Adipocyte (in vitro differentiated cells): ENCODE data around the gene SREBF2.
A peak's percentile ranks its signal among the peaks of the same experiment; 100 is the strongest.
"Not testable (repeated sequence)": the region's sequence is repeated elsewhere in the genome, so short reads cannot be mapped to it uniquely, and the experiment has no call there.

Source experiments
- DNase-seq: peaks from one replicate; pipeline ENCODE4 v3.0.0-alpha.2; 2015; ENCODE audit warnings: low read depth
- H3K27me3 ChIP-seq: replicated peaks from 2 replicates; pipeline ENCODE4 v1.7.0; 2013; ENCODE audit warnings: mild to moderate bottlenecking, low read length, moderate library complexity; ENCODE audit not compliant: control insufficient read depth, insufficient read depth
- H3K36me3 ChIP-seq: 2 replicates; pipeline ENCODE4 v1.7.0; 2013; ENCODE audit warnings: low read length, mild to moderate bottlenecking, moderate library complexity; ENCODE audit not compliant: control insufficient read depth, insufficient read depth, severe bottlenecking
- H3K4me1 ChIP-seq: 2 replicates; pipeline ENCODE4 v1.7.0; 2013; ENCODE audit warnings: mild to moderate bottlenecking, low read length, moderate library complexity; ENCODE audit not compliant: control insufficient read depth, insufficient read depth
- H3K4me3 ChIP-seq: 2 replicates; pipeline ENCODE4 v1.7.0; 2013; ENCODE audit warnings: mild to moderate bottlenecking, low read length, moderate library complexity
- H3K9ac ChIP-seq: 2 replicates; pipeline ENCODE4 v1.7.0; 2013; ENCODE audit warnings: mild to moderate bottlenecking, low read length, moderate library complexity
- H3K9me3 ChIP-seq: 2 replicates; pipeline ENCODE4 v1.7.0; 2013; ENCODE audit warnings: mild to moderate bottlenecking, low read length, moderate library complexity; ENCODE audit not compliant: control insufficient read depth

SREBF2 gene

DNA sequence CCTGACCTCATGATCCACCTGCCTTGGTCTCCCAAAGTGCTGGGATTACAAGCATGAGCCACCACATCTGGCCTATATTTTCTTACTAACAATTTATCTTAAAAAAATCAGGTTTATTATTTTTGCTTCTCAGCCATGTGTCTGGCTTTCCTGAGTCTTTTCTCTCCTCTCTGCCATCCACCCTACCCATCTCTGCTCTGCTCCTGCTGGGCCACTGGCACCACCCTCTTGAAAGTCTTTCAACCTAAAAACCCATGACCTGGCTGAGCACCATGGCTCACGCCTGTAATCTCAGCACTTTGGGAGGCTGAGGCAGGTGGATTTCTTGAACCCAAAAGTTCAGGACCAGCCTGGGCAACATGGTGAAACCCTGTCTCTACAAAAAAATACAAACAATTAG, 37.2 kb downstream of the SREBF2 start:
- not testable (repeated sequence) for H3K4me3 ChIP-seq, H3K9me3 ChIP-seq, H3K27me3 ChIP-seq, H3K9ac ChIP-seq, H3K4me1 ChIP-seq, DNase-seq
- H3K36me3 ChIP-seq = peaks cover 76% of the 10 kb centered on the region

DNA sequence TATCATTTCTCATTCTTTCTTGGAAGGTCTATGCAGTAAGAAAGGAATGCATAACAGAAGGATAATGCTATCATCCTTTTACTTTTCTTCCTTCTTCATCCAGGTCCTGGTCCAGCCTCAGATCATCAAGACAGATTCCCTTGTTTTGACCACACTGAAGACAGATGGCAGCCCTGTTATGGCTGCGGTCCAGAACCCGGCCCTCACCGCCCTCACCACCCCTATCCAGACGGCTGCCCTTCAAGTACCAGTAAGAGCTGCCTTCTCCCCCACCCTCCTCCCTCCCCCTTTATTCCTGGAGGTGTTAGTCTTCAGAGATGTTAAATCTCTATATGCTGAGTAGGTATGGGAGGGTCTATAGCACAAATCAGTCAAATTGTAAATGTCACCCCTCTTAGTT, 37.9 kb downstream of the SREBF2 start:
- Histone ChIP-seq H3K9me3 (no peaks in the 10 kb centered on the region), H3K36me3 (peaks cover 83% of the 10 kb centered on the region), H3K4me3 (no peak overlapping the region), H3K27me3 (no peaks in the 10 kb centered on the region), H3K4me1 (peaks cover 4% of the 10 kb centered on the region), H3K9ac (no peak overlapping the region)
- DNase-seq = no peak

DNA sequence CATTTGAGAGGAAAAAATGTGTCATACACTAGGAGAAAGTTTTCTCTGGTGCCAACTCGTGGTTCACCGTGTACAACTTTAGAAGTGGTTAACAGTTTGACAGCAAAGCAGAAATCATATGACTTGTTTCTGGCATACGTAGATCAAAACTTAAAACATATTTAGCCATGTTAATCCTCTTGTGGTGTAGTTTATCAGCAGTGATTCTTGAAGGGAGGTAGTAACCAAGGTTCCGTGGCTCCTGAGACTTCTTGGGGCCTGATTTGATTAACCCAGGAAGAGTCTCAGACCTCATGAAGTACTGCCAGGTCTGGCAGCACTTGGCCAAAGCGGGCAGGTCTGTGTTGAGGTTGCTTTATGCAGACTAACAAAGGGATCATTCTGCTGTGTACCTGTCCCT, 40.5 kb downstream of the SREBF2 start:
- Histone ChIP-seq H3K9ac (no peak overlapping the region), H3K4me3 (no peak overlapping the region), H3K36me3 (peaks cover 92% of the 10 kb centered on the region), H3K4me1 (peaks cover 10% of the 10 kb centered on the region), H3K27me3 (no peaks in the 10 kb centered on the region), H3K9me3 (no peaks in the 10 kb centered on the region)
- DNase-seq = no peak

DNA sequence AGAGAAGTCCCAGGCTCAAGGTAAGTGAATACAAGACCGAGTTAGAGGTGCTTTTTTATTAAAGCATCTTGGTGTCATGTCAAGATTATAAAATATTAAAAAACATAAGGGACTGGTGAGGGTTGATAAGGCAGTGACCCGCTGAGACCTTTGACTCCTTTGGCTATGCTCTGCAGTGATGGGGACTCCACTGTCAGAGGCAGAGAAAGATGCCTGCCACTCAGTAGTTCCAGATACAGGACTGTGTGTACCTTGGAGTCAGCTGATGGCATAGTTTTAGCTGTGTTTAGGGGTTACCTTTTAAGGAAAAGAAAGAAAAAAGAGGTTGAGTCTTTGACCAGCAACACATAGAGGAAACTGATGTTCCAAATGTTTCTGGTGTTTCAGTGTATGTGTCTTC, 41.2 kb downstream of the SREBF2 start:
- Histone ChIP-seq H3K36me3 (peaks cover 92% of the 10 kb centered on the region), H3K4me1 (peaks cover 10% of the 10 kb centered on the region), H3K4me3 (no peak overlapping the region), H3K9me3 (no peaks in the 10 kb centered on the region), H3K27me3 (no peaks in the 10 kb centered on the region), H3K9ac (no peak overlapping the region)
- no peak for DNase-seq

DNA sequence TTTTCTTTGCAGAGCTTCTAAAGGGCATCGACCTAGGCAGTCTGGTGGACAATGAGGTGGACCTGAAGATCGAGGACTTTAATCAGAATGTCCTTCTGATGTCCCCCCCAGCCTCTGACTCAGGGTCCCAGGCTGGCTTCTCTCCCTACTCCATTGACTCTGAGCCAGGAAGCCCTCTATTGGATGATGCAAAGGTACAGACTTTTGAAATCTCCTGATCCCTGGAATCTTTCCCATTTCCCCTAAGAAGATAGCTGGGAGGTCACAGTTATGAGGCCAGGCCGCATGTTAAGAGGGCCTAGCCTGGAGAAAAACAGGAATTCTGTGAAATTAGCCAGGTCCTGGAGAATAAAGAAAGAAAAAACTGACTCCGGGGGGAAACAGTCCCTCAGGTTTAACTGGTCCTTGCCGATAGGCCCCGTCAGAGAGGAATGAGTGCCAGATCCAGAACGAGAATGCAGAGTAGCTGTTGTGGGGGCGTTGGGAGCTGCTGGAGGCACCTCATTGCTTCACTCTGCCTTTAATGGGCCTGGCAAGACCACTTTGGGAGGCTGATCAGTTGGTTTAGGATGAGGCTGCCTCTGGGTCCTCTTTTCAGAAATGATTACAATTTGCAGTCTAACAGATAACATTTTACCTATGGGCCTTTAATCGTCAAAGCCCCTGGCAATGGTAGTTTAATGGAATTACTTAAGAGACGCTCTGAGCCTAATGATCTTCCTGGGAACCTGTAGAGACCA, 42.8 kb downstream of the SREBF2 start:
- Histone ChIP-seq H3K4me3 (no peak overlapping the region), H3K4me1 (peaks cover 10% of the 10 kb centered on the region), H3K27me3 (no peaks in the 10 kb centered on the region), H3K9ac (no peak overlapping the region), H3K9me3 (no peaks in the 10 kb centered on the region), H3K36me3 (peaks cover 91% of the 10 kb centered on the region)
- no peak for DNase-seq

DNA sequence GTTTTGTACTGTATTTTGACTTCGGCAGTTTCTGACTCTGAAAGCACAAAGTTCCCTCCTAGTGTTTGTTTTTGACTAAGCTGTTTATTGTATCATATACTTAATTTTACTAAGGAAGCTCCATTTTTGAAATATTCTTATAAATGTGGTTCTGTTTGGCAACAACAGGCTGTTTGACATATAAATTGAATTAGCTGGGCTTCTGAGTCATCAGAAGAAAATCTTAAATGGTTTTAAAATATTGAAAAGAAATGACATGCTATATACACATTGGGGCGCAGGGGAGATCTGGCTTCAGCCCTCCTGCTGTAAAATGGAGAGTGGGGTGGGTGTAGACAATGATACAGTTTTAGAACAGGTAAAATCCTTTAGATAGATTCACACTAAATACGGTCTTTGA, 43.4 kb downstream of the SREBF2 start:
- DNase-seq = peak; percentile 63
- Histone ChIP-seq H3K9me3 (no peaks in the 10 kb centered on the region), H3K27me3 (no peaks in the 10 kb centered on the region), H3K9ac (no peak overlapping the region), H3K4me3 (no peak overlapping the region), H3K4me1 (peaks cover 10% of the 10 kb centered on the region), H3K36me3 (peaks cover 91% of the 10 kb centered on the region)

DNA sequence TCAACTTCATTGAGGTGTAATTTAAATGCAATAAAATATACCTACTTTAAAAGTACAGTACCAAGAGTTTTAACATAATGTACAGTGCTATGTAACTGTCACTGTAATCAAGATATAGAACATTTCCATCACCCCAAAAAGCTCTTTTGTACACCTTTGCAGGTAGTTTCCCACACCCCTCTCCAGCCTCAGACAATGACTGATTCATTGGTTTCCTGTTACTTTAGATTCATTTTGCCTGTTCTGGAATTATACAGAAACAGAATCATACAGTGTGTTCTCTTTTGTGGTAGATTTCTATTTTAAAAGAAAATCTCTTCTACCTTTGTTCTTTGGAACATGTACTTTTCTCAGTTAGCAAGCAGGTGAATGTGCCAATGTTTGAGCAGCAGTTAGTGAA, 43.8 kb downstream of the SREBF2 start:
- peaks cover 91% of the 10 kb centered on the region for H3K36me3 ChIP-seq
- H3K9ac ChIP-seq = no peak overlapping the region
- no peak for DNase-seq
- peaks cover 10% of the 10 kb centered on the region for H3K4me1 ChIP-seq
- H3K4me3 ChIP-seq = no peak overlapping the region
- no peaks in the 10 kb centered on the region for H3K27me3 ChIP-seq
- H3K9me3 ChIP-seq = no peaks in the 10 kb centered on the region

DNA sequence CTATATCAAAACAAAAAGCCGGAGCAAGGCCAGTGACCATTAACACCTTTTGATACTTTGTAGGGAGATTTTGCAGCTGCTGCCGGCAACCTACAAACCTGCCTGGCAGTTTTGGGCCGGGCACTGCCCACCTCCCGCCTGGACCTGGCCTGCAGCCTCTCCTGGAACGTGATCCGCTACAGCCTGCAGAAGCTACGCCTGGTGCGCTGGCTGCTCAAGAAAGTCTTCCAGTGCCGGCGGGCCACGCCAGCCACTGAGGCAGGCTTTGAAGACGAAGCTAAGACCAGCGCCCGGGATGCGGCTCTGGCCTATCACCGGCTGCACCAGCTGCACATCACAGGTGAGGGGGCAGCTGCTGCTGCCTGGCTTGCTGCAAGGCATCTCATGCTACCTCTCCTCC, 47.7 kb downstream of the SREBF2 start:
- Histone ChIP-seq H3K4me1 (peaks cover 13% of the 10 kb centered on the region), H3K9ac (no peak overlapping the region), H3K9me3 (no peaks in the 10 kb centered on the region), H3K27me3 (no peaks in the 10 kb centered on the region), H3K36me3 (peaks cover 97% of the 10 kb centered on the region), H3K4me3 (no peak overlapping the region)
- no peak for DNase-seq

DNA sequence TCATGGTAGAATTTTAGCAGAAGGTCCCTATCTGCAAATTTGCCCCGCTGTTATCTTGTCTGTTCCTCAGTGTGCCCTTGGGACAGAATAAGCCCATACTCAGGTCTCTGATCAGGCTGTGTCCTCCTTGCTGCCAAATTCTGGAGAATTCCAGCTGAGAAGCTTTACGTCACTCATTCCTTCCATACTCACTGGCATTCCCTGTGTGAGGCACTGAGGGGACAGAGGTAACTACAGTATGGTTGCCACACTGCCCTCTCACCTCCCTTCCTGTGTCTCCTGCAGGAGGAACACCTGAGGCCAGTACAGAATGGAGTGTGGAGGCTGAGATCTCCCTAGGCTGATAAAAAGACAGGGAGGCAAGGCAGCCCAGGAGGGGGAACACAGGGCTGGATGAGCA, 50.5 kb downstream of the SREBF2 start:
- H3K9ac ChIP-seq = no peak overlapping the region
- H3K27me3 ChIP-seq = no peaks in the 10 kb centered on the region
- no peak for DNase-seq
- H3K36me3 ChIP-seq = peaks cover 98% of the 10 kb centered on the region
- peaks cover 7% of the 10 kb centered on the region for H3K4me1 ChIP-seq
- H3K4me3 ChIP-seq = no peak overlapping the region
- no peaks in the 10 kb centered on the region for H3K9me3 ChIP-seq

DNA sequence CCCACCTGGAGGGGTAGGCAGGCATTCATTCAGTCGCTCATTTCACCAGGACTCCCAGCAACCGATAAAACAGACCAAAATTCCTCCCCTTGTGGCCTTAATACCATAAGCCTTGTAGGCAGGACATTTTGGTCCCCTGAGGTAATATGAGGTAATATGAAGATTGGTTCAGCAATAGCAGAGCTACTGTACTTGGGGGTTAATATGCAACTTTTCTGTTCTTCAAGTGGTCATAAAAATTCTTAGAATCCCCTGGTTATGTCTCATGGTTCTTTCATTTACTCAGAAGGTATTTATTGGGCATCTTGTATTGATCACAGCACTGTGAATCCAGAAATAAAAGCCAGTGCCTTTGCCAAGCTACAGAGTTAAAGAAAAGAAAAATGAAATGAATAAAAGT, 52.2 kb downstream of the SREBF2 start:
- Histone ChIP-seq H3K27me3 (no peaks in the 10 kb centered on the region), H3K4me3 (no peak overlapping the region), H3K9ac (no peak overlapping the region), H3K36me3 (peaks cover 95% of the 10 kb centered on the region), H3K9me3 (no peaks in the 10 kb centered on the region), H3K4me1 (peaks cover 15% of the 10 kb centered on the region)
- no peak for DNase-seq

DNA sequence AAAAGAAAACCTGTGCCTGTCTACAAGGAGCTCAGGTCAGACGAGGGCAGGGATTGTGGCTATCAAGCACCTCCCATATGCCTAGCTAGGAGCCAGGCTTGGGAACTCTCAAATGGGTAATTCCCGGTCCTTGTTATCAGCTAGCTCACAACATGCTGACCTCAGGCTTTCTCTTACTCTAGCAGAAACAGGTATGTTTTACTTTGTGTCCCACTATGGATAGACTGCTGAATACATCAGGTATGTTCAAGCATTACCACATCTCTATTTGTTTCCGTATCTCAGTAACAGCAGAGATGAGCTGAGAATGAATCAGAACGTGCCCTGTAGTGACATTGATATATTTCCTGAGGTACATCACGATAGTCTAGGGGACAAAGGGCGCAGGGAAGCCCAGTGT, 52.6 kb downstream of the SREBF2 start:
- Histone ChIP-seq H3K4me3 (no peak overlapping the region), H3K9ac (no peak overlapping the region), H3K4me1 (peaks cover 15% of the 10 kb centered on the region), H3K9me3 (no peaks in the 10 kb centered on the region), H3K27me3 (no peaks in the 10 kb centered on the region), H3K36me3 (peaks cover 93% of the 10 kb centered on the region)
- DNase-seq = no peak

DNA sequence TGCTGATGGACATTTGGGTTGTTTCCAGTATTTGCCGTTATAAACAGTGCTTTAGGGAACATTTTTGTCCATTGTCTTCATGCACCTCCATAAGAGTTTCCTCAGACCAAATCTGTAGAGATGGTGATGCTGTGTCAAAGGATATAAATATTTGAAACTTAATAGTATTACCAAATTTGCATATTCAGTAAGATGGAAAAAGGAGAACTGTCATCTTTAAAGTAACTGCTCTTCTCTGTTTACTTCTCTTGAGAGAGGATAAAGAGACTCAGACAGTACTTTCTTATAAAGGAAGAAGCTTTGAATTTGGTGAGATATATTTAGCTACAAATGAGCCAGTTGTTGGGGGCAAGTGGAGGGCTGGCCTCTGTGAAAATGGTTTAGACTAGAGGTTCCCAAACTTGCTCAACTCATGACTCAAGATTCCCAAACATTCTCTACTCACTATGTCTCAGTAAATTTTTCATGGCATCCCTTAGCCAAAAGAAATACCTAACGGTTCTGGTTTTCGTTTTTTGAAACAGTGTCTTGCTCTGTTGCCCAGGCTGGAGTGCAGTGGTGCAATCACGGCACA, 55.8 kb downstream of the SREBF2 start:
- Histone ChIP-seq H3K9me3 (no peaks in the 10 kb centered on the region), H3K4me3 (no peak overlapping the region), H3K9ac (no peak overlapping the region), H3K4me1 (peaks cover 17% of the 10 kb centered on the region), H3K27me3 (no peaks in the 10 kb centered on the region), H3K36me3 (peaks cover 85% of the 10 kb centered on the region)
- DNase-seq = peak; percentile 37
